Mesendoderm (in vitro differentiated cells): Measurements from ENCODE around the gene KRTAP2-2.
"Not testable (repeated sequence)": the region's sequence is repeated elsewhere in the genome, so short reads cannot be mapped to it uniquely, and the experiment has no call there.

ENCODE experiments used
- DNase-seq: peaks from one replicate; pipeline ENCODE4 v3.0.0; 2013
- H2AK5ac ChIP-seq: 2 replicates; pipeline ENCODE4 v1.6.1; 2013; ENCODE audit warnings: low read length, inconsistent platforms
- H2BK120ac ChIP-seq: 2 replicates; pipeline ENCODE4 v1.6.1; 2013; ENCODE audit warnings: low read depth, mild to moderate bottlenecking, low read length, moderate library complexity, mixed read lengths
- H2BK15ac ChIP-seq: replicated peaks from 2 replicates; pipeline ENCODE4 v1.6.1; 2013; ENCODE audit warnings: low read depth, mild to moderate bottlenecking, moderate library complexity
- H2BK5ac ChIP-seq: 2 replicates; pipeline ENCODE4 v1.6.1; 2013; ENCODE audit warnings: low read length, inconsistent platforms
- H3K18ac ChIP-seq: 2 replicates; pipeline ENCODE4 v1.6.1; 2013; ENCODE audit warnings: mild to moderate bottlenecking, low read length, mixed read lengths
- H3K23ac ChIP-seq: one replicate; pipeline ENCODE4 v1.6.1; 2013; ENCODE audit warnings: low read length
- H3K27ac ChIP-seq: 2 replicates; pipeline ENCODE4 v1.5.1; 2013; ENCODE audit warnings: low read depth, mild to moderate bottlenecking, inconsistent platforms, low read length, moderate library complexity
- H3K27me3 ChIP-seq: 2 replicates; pipeline ENCODE4 v1.6.1; 2013; ENCODE audit warnings: low read length, control low read depth, mild to moderate bottlenecking, inconsistent platforms; ENCODE audit not compliant: insufficient read depth, poor library complexity
- H3K36me3 ChIP-seq: 2 replicates; pipeline ENCODE4 v1.6.1; 2013; ENCODE audit warnings: low read length, inconsistent platforms; ENCODE audit not compliant: control insufficient read depth, insufficient read depth
- H3K4ac ChIP-seq: one replicate; pipeline ENCODE4 v1.6.1; 2013; ENCODE audit warnings: low read depth, mild to moderate bottlenecking, low read length, moderate library complexity
- H3K4me1 ChIP-seq: 2 replicates; pipeline ENCODE4 v1.6.1; 2013; ENCODE audit warnings: low read depth, low read length, inconsistent platforms; ENCODE audit not compliant: control insufficient read depth
- H3K4me2 ChIP-seq: 2 replicates; pipeline ENCODE4 v1.6.1; 2013; ENCODE audit warnings: low read length
- H3K4me3 ChIP-seq: 2 replicates; pipeline ENCODE4 v1.5.1; 2013; ENCODE audit warnings: mild to moderate bottlenecking, low read length
- H3K56ac ChIP-seq: one replicate; pipeline ENCODE4 v1.6.1; 2013; ENCODE audit warnings: low read length
- H3K79me1 ChIP-seq: 2 replicates; pipeline ENCODE4 v1.6.1; 2013; ENCODE audit warnings: low read length, inconsistent platforms
- H3K79me2 ChIP-seq: 2 replicates; pipeline ENCODE4 v1.6.1; 2013; ENCODE audit warnings: mild to moderate bottlenecking, low read length; ENCODE audit not compliant: control insufficient read depth, insufficient read depth
- H3K9ac ChIP-seq: 2 replicates; pipeline ENCODE4 v1.6.1; 2013; ENCODE audit warnings: low read length, inconsistent platforms
- H4K5ac ChIP-seq: one replicate; pipeline ENCODE4 v1.6.1; 2013; ENCODE audit warnings: low read length
- H4K8ac ChIP-seq: one replicate; pipeline ENCODE4 v1.6.1; 2013; ENCODE audit warnings: low read depth, mild to moderate bottlenecking, control low read depth, low read length, moderate library complexity
- WGBS: extraction: QIAGEN DNeasy Blood & Tissue Kit; methylation state at CpG from one replicate; pipeline ENCODE4 v1.1.7; 2013; ENCODE audit warnings: low lambda C conversion rate, missing lambda C conversion rate; ENCODE audit not compliant: insufficient coverage; ENCODE audit errors: extremely low coverage; 5-methylcytosine and 5-hydroxymethylcytosine counted together

KRTAP2-2 gene

GRCh38 chr17:41067281-41067680 is 12.3 kb upstream of the KRTAP2-2 start:
- Histone ChIP-seq H2BK15ac (no peak overlapping the region), H3K36me3 (no peaks in the 10 kb centered on the region), H3K79me2 (no peaks in the 10 kb centered on the region), H3K79me1 (no peaks in the 10 kb centered on the region), H3K23ac (no peak overlapping the region), H2BK5ac (no peak overlapping the region), H4K5ac (no peak overlapping the region), H2AK5ac (no peak overlapping the region), H2BK120ac (no peak overlapping the region), H3K4me3 (no peak overlapping the region), H3K4me2 (no peak overlapping the region), H3K18ac (no peak overlapping the region), H3K4ac (no peak overlapping the region), H3K27me3 (no peaks in the 10 kb centered on the region), H4K8ac (no peak overlapping the region), H3K27ac (no peak overlapping the region), H3K56ac (no peak overlapping the region), H3K9ac (no peak overlapping the region), H3K4me1 (no peaks in the 10 kb centered on the region)
- DNase-seq: no peak

GRCh38 chr17:41065829-41066624 is 11.0 kb upstream of the KRTAP2-2 start, which contains the start of gene KRTAP2-4:
TSS of gene KRTAP2-4 (minus strand) at chr17:41065879. CDS start at chr17:41065845, 34 bp downstream.
- H3K9ac ChIP-seq: no peak within 1 kb of the TSS
- DNase-seq: no peak

GRCh38 chr17:41065016-41065689 is 10.1 kb upstream of the KRTAP2-2 start:
- WGBS: no CpG with 5 or more reads among the region's 16 CpGs
- H3K9ac ChIP-seq: not testable (repeated sequence)

More at GRCh38 chr17:41065829-41066624, 11.0 kb upstream of the KRTAP2-2 start, which contains the start of gene KRTAP2-4:
- no peak within 1 kb of the TSS for H4K8ac ChIP-seq
- no peak within 1 kb of the TSS for H3K18ac ChIP-seq
- H2BK120ac ChIP-seq: no peak within 1 kb of the TSS
- WGBS: no CpG with 5 or more reads among the region's 6 CpGs
- H3K4me2 ChIP-seq: no peak within 1 kb of the TSS
- H2BK5ac ChIP-seq: no peak within 1 kb of the TSS
- H2BK15ac ChIP-seq: no peak within 1 kb of the TSS
- H4K5ac ChIP-seq: no peak within 1 kb of the TSS
- H3K4ac ChIP-seq: no peak within 1 kb of the TSS
- H3K79me2 ChIP-seq: no peaks in the 10 kb centered on the region
- no peaks in the 10 kb centered on the region for H3K36me3 ChIP-seq
- H3K4me3 ChIP-seq: no peak within 1 kb of the TSS
- no peak within 1 kb of the TSS for H3K23ac ChIP-seq
- H3K79me1 ChIP-seq: no peaks in the 10 kb centered on the region
- H3K27me3 ChIP-seq: no peaks in the 10 kb centered on the region
- no peaks in the 10 kb centered on the region for H3K4me1 ChIP-seq
- no peak within 1 kb of the TSS for H3K27ac ChIP-seq
- H2AK5ac ChIP-seq: no peak within 1 kb of the TSS
- H3K56ac ChIP-seq: no peak within 1 kb of the TSS

GRCh38 chr17:41064301-41064700 is 9.3 kb upstream of the KRTAP2-2 start:
- no peaks in the 10 kb centered on the region for H3K36me3 ChIP-seq
- H3K4me3 ChIP-seq: no peak overlapping the region
- DNase-seq: no peak
- no peak overlapping the region for H2BK120ac ChIP-seq
- no peak overlapping the region for H3K4me2 ChIP-seq
- H2AK5ac ChIP-seq: no peak overlapping the region
- no peak overlapping the region for H2BK15ac ChIP-seq
- no CpG with 5 or more reads among the region's 1 CpG for WGBS
- H3K79me2 ChIP-seq: no peaks in the 10 kb centered on the region
- no peaks in the 10 kb centered on the region for H3K79me1 ChIP-seq
- H4K8ac ChIP-seq: no peak overlapping the region
- no peak overlapping the region for H3K9ac ChIP-seq
- no peak overlapping the region for H3K23ac ChIP-seq
- no peaks in the 10 kb centered on the region for H3K27me3 ChIP-seq
- no peaks in the 10 kb centered on the region for H3K4me1 ChIP-seq
- no peak overlapping the region for H4K5ac ChIP-seq
- H3K18ac ChIP-seq: no peak overlapping the region
- no peak overlapping the region for H3K4ac ChIP-seq
- H3K27ac ChIP-seq: no peak overlapping the region
- H2BK5ac ChIP-seq: no peak overlapping the region
- H3K56ac ChIP-seq: no peak overlapping the region

More at GRCh38 chr17:41065016-41065689, 10.1 kb upstream of the KRTAP2-2 start:
- not testable (repeated sequence) for H4K5ac ChIP-seq, H3K23ac ChIP-seq, H2BK15ac ChIP-seq, H4K8ac ChIP-seq, H2BK120ac ChIP-seq, H3K4me2 ChIP-seq, H3K79me1 ChIP-seq, H3K36me3 ChIP-seq, H3K56ac ChIP-seq, H3K18ac ChIP-seq, H2BK5ac ChIP-seq, H3K27ac ChIP-seq, H3K27me3 ChIP-seq, H3K4me3 ChIP-seq, DNase-seq, H3K79me2 ChIP-seq, H2AK5ac ChIP-seq, H3K4ac ChIP-seq, H3K4me1 ChIP-seq

- Histone ChIP-seq H3K4ac (no peak overlapping the region), H3K79me1 (no peaks in the 10 kb centered on the region)
- WGBS: no CpG with 5 or more reads among the region's 4 CpGs
These were observed 8.4 kb upstream of the KRTAP2-2 start for GRCh38 chr17:41063449-41063848.

More at GRCh38 chr17:41063449-41063848, 8.4 kb upstream of the KRTAP2-2 start:
- Histone ChIP-seq H4K5ac (no peak overlapping the region), H3K9ac (no peak overlapping the region), H3K4me2 (no peak overlapping the region), H2AK5ac (no peak overlapping the region), H3K27me3 (no peaks in the 10 kb centered on the region), H3K23ac (no peak overlapping the region), H4K8ac (no peak overlapping the region), H3K27ac (no peak overlapping the region), H3K4me3 (no peak overlapping the region), H2BK120ac (no peak overlapping the region), H3K56ac (no peak overlapping the region), H2BK15ac (no peak overlapping the region), H3K4me1 (no peaks in the 10 kb centered on the region), H3K79me2 (no peaks in the 10 kb centered on the region), H2BK5ac (no peak overlapping the region), H3K18ac (no peak overlapping the region), H3K36me3 (no peaks in the 10 kb centered on the region)
- no peak for DNase-seq
